ENCODE results near the gene G3BP2. TPM values are rescaled to one million over a fixed set of nuclear protein-coding genes. Genes with fewer than 3 reads are reported as not detected.

G3BP2 gene
- total and polyA plus RNA-seq, 4 donors, result 16.1 to 112 (median 68.8) TPM

DNA sequence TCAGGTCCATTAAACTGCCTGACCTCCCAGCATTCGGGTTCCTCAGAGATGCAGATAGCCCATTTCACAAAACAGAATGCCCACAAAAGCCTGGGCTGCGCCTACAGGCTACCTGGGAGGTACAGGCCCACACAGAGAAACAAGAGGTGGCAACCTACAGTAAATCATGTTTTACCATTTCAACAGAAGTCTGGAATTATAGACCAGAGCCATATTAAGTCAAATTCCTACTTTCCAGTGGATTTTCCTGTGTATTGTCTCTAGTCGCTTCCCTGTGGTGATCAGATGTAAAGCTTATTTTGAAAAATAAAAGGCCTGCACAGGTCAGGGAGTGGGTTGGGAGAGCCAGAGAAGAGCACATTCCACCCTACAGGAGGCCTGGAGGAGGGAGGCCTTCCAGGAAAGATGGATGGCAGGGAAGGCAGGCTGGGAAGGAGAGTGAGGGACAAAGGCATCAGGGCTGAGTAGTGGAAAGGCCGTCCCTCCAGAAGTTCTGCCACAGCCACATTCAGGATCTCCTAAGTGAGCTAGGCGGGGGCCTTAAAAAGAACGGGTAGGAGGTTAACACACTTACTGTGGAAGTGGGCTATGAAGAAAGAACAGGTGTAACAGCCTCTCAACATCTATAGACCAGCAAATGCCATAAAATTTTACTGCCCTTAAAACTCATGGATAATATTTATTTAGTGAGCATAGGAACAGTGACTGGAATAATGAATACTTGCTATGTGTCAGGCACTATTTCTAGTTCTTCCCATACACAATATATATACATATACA is 32.2 kb upstream of the G3BP2 start:
- Histone ChIP-seq H3K27me3 (ENCODE audit: control insufficient read depth in 3 of 3, insufficient read depth in 3 of 3, low read length in 2 of 3) (no peaks in the 10 kb centered on the region), H3K4me1 (ENCODE audit: control insufficient read depth in 5 of 5, insufficient read depth in 5 of 5, low read length in 5 of 5) (no peaks in the 10 kb centered on the region), H3K9me3 (ENCODE audit: control insufficient read depth in 4 of 4, insufficient read depth in 3 of 4, low read length in 3 of 4) (no peaks in the 10 kb centered on the region), H3K36me3 (ENCODE audit: control insufficient read depth in 4 of 4, insufficient read depth in 4 of 4, low read length in 4 of 4) (no peaks in the 10 kb centered on the region), H3K4me3 (no peak overlapping the region), H3K9ac (ENCODE audit: insufficient read depth in 1 of 2, low read length in 2 of 2) (no peak overlapping the region), H3K27ac (ENCODE audit: low read depth in 1 of 2, low read length in 1 of 2) (no peak overlapping the region)
- WGBS, 2 donors, result 95% methylated on average over 6 of the region's 6 CpGs
- TF ChIP-seq, protein P1, sequence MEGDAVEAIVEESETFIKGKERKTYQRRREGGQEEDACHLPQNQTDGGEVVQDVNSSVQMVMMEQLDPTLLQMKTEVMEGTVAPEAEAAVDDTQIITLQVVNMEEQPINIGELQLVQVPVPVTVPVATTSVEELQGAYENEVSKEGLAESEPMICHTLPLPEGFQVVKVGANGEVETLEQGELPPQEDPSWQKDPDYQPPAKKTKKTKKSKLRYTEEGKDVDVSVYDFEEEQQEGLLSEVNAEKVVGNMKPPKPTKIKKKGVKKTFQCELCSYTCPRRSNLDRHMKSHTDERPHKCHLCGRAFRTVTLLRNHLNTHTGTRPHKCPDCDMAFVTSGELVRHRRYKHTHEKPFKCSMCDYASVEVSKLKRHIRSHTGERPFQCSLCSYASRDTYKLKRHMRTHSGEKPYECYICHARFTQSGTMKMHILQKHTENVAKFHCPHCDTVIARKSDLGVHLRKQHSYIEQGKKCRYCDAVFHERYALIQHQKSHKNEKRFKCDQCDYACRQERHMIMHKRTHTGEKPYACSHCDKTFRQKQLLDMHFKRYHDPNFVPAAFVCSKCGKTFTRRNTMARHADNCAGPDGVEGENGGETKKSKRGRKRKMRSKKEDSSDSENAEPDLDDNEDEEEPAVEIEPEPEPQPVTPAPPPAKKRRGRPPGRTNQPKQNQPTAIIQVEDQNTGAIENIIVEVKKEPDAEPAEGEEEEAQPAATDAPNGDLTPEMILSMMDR (IDR thresholded peaks at IDR 0.05; ENCODE audit: control extremely low read depth, extremely low read depth), result no peak
- ATAC-seq (ENCODE audit: insufficient read depth, low FRiP score) (no peak), DNase-seq (no peak)

DNA sequence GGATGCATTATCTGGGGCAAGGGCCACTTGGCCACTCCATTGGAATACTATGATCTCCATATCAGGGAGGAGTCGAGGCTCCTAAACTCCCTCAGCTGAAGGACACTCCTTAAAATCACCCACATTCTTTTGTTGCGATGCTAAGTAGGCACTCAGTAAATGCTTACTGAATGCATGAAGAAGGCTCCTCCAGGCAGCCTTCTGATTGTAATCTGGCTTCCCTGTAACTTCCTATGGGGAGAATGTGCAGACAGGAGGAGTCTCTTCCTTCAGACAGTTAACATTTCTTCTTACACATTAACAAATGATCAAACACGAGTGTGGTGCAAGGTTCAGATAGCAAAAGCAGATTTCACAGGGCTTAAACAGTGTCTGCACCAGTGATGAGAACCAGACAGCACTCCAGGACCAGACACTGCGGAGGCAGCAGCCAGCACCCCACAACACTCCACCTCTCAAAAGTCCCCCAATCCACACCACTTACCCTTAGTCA is 29.8 kb upstream of the G3BP2 start:
- Histone ChIP-seq H3K4me3 (no peak overlapping the region), H3K4me1 (ENCODE audit: control insufficient read depth in 5 of 5, insufficient read depth in 5 of 5, low read length in 5 of 5) (no peaks in the 10 kb centered on the region), H3K27ac (ENCODE audit: low read depth in 1 of 2, low read length in 1 of 2) (no peak overlapping the region), H3K9me3 (ENCODE audit: control insufficient read depth in 4 of 4, insufficient read depth in 3 of 4, low read length in 3 of 4) (no peaks in the 10 kb centered on the region), H3K27me3 (ENCODE audit: control insufficient read depth in 3 of 3, insufficient read depth in 3 of 3, low read length in 2 of 3) (no peaks in the 10 kb centered on the region), H3K36me3 (ENCODE audit: control insufficient read depth in 4 of 4, insufficient read depth in 4 of 4, low read length in 4 of 4) (no peaks in the 10 kb centered on the region), H3K9ac (ENCODE audit: insufficient read depth in 1 of 2, low read length in 2 of 2) (no peak overlapping the region)
- WGBS, 2 donors, result 78% methylated on average over 4 of the region's 4 CpGs
- TF ChIP-seq, protein P1 (IDR thresholded peaks at IDR 0.05; ENCODE audit: control extremely low read depth, extremely low read depth), result no peak
- ATAC-seq (ENCODE audit: insufficient read depth, low FRiP score), result no peak
- DNase-seq, result no peak

DNA sequence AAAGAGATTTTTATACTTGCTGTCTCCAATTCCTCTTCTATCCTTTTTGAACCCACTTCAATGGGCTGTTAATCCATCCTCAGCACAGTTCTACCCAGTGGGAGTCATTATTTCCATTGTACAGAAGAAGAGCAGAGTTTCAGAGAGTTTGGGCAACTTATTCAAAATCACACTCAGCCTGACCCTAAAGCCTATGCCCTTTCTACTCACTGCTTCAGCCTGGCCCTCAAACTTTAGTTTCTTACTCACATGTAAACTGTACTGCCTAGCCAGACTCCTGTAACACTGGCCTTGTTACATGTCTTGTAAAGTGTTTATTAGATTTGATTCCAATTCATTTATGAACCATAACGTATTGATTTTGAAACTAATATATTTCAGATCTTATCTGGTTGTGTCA is 26.1 kb upstream of the G3BP2 start:
- Histone ChIP-seq H3K36me3 (ENCODE audit: control insufficient read depth in 4 of 4, insufficient read depth in 4 of 4, low read length in 4 of 4) (no peaks in the 10 kb centered on the region), H3K27ac (ENCODE audit: low read depth in 1 of 2, low read length in 1 of 2) (no peak overlapping the region), H3K9me3 (ENCODE audit: control insufficient read depth in 4 of 4, insufficient read depth in 3 of 4, low read length in 3 of 4) (no peaks in the 10 kb centered on the region), H3K4me1 (ENCODE audit: control insufficient read depth in 5 of 5, insufficient read depth in 5 of 5, low read length in 5 of 5) (peaks cover 0 to 7% (median 0%) of the 10 kb centered on the region in 5 donors), H3K9ac (ENCODE audit: insufficient read depth in 1 of 2, low read length in 2 of 2) (no peak overlapping the region), H3K4me3 (no peak overlapping the region), H3K27me3 (ENCODE audit: control insufficient read depth in 3 of 3, insufficient read depth in 3 of 3, low read length in 2 of 3) (no peaks in the 10 kb centered on the region)
- TF ChIP-seq, protein P1 (IDR thresholded peaks at IDR 0.05; ENCODE audit: control extremely low read depth, extremely low read depth), result no peak
- no peak for ATAC-seq (ENCODE audit: insufficient read depth, low FRiP score)
- 0% methylated on average over 1 of the region's 1 CpG for WGBS, 2 donors
- no peak for DNase-seq

DNA sequence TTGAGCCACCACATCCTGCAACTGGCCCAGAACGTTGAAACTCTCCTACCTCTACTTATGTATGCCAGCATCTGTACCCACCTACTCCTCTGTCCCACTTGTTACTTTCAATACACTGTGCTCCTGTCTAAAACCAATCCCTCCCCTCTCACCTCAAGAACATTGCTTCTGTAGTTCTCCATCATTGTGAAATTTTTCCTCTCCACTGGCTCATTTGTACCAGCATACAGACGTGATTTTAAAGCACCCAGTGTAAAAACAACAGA is 25.7 kb upstream of the G3BP2 start:
- DNase-seq (no peak), ATAC-seq (ENCODE audit: insufficient read depth, low FRiP score) (no peak)
- no peaks in the 10 kb centered on the region for H3K27me3 ChIP-seq (ENCODE audit: control insufficient read depth in 3 of 3, insufficient read depth in 3 of 3, low read length in 2 of 3)
- H3K4me3 ChIP-seq, result no peak overlapping the region
- no peak overlapping the region for H3K27ac ChIP-seq (ENCODE audit: low read depth in 1 of 2, low read length in 1 of 2)
- peaks cover 0 to 7% (median 0%) of the 10 kb centered on the region in 5 donors for H3K4me1 ChIP-seq (ENCODE audit: control insufficient read depth in 5 of 5, insufficient read depth in 5 of 5, low read length in 5 of 5)
- no peak overlapping the region for H3K9ac ChIP-seq (ENCODE audit: insufficient read depth in 1 of 2, low read length in 2 of 2)
- WGBS, 2 donors, result 27 to 48% methylated on average over 2 of the region's 2 CpGs
- H3K9me3 ChIP-seq (ENCODE audit: control insufficient read depth in 4 of 4, insufficient read depth in 3 of 4, low read length in 3 of 4), result no peaks in the 10 kb centered on the region
- TF ChIP-seq, protein P1 (IDR thresholded peaks at IDR 0.05; ENCODE audit: control extremely low read depth, extremely low read depth), result no peak
- no peaks in the 10 kb centered on the region for H3K36me3 ChIP-seq (ENCODE audit: control insufficient read depth in 4 of 4, insufficient read depth in 4 of 4, low read length in 4 of 4)
